HG02759 (cell line): ENCODE measurements around the gene E2F4.

ENCODE experiments used
- ATAC-seq: cut with Tn5 transposase; IDR thresholded peaks from one replicate; pipeline ENCODE4 v1.9.1; 2021; ENCODE audit warnings: mild to moderate bottlenecking, moderate library complexity; ENCODE audit not compliant: unreplicated experiment

The E2F4 gene

DNA sequence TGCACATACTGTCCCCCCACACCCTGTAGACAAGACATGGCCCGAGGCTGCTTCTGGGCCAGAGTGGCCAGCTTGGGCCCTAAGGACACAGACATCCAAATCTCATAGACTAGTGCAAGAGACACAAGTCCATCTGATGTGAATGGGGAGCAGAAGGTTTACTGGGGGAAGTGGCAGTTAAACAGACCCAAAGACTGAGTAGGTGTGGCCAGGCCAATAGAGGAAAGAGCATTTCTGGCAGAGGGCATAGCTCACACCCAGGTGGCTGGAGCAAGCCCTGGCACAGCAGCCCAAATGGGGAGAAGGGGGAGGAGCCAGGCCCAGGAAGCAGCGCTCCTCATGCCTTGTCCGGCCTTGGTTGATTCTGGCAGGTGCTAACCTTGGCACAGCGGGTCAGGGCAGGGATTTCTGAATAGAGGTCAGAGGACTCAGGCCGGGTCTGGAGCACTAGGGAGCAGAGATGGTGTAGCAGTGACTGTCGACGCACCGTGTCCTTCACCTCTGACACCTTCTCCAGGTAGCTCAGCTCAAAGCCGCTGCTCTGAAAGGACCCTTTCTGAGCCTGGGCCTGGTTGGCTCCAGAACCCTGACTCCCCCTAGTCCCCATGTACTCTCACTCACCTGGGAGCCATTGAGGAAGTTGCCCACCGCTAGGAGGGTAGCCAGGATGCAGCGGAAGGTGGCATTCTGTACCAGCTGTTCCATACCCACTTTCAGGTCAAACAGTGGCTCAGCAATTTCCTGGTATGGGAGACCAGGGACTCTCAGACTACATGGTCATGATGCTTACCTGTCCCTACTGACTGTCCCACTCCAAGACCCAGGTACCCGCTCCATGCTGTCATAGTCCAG is 39.1 kb downstream of the E2F4 start:
- ATAC-seq = no peak

DNA sequence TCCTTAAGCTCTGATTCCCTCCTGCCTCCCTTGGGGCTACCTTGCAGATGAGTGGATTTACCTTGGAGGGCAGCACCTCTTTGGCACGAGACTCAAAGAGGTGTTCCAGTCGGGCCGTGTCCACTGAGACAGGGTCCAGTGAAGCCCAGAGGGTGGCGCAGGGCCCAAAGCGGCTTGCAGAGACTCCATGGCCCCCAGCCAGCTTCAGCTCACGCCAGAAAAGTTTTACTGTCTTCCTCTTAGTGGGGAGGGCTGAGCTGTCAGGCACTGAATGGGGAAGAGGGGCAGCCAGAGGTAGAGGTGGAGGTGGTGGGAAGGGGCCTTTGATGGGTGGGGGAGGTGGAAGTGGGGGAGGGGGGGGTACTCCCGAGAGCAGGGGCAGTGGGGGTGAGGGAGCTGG is 41.6 kb downstream of the E2F4 start:
- ATAC-seq = no peak

DNA sequence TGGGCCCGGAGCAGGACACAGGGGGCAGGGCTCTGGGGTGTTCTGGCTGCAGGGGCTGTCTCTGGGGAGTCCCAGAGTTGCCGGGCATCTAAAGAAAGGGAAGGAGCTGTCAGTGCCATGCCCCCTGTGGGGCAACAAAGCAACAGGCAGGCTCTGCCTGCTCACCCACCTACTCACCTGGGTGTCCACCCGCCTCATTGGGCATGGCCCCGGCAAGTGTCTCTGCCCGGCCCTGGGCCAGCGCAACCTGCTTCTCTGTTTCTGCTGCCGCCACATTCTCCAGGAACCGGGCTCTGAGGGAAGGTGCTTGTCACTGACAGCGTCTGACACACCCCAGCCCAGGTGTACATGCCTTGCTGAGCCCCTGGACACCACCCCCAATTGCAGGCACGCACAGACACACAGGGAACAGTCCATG is 42.2 kb downstream of the E2F4 start:
- no peak for ATAC-seq

DNA sequence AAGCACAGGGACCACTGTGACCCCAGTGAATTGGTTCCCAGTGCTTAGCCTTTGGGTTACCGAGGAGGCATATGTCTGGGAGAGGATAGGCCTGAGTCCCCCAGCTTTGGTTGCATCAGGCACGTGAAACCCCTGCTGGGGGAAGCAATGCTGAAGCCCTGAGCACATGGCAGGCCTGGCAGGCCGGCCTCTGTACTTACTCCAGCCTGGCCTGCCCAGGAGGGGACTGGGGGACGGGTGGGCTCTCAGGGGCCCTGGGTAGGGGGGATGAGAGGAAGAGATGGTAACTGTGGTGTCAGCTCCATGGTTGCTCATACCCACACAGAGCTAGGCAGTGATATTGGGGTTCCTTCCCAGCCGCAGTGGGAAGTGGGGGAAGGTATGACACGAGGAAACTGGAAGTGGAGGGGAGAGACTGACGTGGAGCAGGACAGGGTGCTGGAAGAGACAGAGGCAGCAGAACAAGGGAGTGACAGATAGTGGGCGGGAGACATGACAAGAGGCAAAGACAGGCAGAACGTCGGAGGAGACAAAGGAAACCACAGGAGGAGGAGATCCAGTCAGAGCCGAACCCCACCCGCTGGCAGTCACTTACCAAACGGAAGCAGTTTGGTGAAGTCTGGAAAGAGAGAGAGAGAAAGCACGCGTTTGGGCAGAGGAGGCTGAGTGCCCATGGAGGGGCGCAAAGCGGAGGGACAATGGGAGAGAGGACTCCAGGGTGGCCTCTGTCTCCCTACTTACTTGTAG is 44.0 kb downstream of the E2F4 start:
- ATAC-seq = no peak

DNA sequence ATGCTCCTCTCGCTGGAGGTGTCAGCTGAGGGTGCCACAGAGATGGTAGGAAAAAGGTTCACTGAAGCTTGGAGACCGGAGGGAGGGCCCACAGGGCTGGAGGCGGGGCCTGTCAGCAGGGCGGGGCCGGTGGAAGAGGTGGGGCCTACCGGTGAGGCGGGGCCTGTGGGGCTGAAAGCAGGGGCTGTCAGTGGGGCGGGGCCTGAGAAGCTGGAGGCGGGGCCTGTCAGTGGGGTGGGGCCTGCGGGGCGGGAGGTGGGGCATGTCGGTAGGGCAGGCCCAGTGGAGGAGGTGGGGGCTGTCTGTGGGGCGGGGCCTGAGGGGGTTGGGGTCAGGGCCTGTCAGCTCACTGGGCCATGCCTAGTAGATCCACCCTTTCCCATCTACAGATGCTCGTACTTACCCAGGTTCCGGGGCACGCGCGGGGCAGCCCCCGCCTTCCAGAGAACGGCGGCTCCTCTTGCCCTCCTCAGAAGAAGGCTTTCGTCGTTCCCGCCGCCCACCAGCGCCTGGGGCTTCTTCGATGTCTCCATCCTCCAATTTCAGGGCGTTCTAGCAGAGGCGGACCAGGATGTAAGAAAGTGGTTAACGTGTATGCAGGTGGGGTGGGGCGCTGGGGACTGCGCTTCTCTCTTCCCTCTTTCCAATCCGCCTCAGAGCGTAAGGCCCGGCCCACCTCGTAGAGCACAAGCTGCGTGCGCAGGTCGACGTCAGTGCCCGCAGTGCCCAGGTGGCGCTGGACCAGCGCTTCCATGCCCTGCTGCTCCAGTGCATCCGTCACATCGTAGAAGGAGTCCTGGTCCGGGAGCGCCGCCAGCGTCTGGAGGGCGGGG is 44.8 kb downstream of the E2F4 start:
- ATAC-seq = no peak

DNA sequence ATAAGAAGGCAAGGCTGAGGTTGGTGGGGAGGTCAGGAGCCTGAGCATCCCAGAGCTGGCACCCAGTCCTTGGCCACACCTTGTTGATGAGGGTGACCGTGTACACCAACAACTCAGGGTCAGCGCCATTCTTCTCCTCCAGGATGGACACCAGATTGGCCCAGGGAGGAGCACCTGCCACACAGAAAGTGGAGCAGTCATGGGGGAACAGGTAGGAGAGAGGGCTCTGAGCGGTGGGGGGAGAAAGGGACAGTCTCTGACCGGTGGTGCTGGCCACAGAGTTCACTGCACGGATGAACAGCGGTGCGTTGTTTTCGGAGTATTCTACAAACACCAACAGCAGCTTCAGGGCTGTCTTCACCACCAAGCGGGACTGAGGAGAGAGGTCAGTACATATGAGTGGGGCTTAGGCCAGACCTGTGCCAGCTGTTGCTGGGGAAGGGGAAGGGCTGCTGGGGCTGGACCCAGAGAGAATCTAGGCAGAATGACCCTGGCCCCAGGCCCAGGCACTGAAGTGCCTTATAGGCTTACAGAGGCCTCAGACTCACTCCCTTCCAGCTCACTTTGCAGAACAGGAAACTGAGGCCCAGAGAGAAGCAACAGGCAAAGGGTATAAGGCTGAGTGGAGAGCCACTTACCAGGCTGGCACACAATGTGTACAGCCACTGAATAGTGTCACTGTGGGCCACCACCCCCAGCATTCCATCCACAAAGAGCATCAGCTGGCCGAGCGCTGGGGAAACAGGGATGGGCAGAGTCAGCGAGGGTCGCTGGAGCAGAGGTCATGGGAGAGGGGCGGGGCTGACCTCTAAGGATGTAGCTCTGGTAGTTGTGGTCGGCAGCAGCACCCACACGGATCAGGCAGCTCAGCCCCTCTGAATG is 45.7 kb downstream of the E2F4 start:
- ATAC-seq = no peak

DNA sequence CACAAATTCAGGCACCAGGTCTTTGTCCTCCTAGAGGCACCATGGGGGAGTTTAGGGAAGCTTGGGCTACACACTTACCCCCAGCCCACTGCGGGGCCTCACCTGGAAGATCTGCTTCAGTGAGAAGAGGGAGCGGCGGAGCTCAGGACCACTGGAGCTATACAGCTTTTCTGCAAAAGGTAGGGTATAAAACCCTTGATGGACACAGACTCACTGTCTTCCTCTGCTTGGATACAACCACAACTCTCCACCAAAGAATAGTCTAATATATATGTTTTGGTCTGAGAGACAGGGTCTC is 46.3 kb downstream of the E2F4 start:
- no peak for ATAC-seq

DNA sequence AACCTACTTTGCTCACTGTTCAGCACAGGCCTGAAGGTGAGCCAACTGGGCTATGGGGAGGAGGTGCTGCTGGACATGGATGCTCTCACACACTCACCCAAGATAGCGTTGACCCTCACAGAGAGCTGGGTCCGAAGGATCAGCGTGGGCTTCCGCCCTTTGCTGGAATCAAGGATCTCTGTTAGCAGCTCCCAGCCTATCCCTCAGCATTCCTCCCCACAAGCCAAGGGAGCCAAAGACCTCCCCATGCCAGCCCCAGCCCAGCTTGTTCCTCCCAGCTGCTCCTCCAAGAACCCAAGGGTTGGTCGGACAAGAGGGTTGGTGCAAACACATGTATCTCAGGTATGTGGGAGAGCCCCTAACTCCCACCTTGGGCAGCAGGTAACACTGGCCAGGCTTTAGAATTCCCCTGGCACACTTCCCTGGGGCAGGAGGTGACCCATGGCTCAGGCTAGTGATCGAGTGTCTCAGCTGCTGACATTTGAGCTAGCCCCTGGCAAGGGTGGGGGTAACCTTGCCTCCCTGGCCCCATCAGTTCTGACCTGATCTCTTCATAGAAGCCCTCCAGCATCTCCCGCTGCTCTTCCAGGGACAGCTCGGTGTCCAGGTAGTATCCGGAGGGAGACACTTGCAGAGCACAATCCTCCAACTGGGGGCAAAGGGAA is 47.0 kb downstream of the E2F4 start:
- no peak for ATAC-seq

DNA sequence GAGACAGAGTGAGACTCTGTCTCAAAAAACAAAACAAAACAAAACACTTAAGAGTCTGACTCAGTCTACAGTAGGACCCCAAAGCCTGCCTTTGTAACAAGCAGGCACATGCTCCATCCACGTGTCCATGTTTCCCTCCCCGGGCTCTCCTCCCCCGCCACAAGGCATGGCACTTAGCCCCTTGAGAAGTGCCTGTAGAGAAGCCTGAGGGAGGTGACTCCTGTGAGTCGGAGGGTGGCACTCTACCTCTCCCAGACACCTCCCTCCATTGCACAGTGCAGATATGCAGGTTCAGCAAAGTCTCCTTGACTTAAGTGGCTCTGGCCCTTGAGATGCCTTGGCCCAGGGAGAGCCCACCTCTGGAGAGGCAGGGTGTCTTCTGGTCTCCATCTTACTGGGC is 48.6 kb downstream of the E2F4 start:
- no peak for ATAC-seq

DNA sequence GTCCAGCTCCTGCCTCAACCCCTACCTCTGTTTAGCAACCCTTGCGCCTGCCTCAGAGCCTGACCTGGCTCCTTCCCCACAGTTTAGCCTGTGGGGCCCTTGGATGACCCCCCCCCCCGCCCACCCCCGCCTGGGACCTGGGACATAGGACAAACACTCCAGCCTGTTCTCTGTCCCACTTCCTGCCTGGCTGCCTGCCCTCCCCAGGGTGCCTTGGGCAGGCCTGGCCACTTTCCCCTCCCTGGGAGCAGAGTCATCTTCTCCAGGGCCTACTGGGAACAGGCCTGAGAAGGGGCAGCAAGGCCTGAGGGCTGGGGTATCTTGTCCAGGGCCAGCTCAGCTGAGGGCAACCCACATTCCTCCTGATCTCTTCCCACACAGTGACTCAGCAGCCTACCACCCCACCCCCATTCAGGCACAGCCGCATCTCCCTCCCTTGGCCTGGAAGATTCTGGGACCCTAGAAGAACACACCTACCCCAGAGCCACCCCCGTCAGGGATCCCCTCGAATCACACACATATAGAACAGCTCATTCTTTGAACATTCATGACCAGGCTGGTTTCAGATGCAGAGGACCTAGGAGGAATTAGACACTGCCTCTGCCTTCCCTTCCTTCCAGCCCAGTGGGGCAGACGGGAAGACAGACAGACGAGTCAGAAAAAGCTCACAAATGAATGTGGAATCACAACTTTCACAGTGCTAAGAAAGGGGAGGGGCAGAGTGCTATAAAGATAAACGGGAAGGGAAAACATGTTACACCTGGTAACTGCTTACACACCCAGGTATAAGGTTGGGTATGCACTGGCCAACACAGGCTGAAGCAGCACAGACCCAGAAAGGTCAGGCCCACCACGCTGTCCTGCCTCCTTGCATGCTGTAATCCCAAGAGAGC is 49.3 kb downstream of the E2F4 start:
- no peak for ATAC-seq

DNA sequence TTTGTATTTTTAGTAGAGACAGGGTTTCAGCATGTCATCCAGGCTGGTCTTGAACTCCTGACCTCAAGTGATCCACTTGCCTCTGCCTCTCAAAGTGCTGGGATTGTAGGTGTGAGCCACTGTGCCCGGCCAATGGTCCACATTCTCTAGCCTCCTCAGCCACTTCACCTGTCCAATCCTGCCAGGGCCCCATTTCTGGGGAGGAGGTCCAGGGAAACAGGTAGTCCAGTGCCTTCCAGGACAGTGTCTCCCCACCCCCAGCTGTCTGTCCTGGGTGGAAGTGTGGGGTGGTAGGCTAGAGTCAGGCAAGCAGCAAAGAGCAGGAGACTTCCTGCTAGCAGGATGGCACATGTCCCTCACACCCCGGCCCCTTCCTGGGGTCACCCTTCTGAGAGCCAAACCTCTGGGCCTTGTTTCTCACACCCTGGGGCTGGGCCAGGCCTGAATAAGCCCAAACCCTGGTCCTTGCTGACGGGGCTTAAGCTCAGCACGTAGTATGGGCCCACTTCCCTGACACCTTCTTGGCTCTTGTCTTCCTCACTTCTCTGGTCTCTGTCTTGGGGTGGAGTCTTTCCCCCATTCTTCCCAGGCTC is 50.3 kb downstream of the E2F4 start:
- no peak for ATAC-seq

DNA sequence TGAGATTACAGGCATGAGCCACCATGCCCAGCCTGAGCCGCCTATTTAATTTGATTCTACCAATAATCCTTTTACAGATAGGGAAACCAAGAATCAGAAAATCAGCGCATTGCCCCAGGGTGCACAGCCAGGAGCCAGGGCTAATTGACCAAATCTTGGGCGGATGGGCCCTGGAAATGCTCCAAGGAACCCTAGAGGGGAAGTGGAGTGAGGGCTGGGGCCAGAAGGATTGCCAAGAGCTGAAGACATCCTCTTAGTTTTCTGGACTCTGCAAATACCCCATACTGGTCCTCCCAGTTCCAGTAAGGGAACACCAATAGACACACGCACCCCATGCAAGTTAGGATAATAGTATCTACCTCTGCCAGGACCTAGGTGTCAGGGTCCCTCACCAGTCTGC is 51.5 kb downstream of the E2F4 start:
- no peak for ATAC-seq

DNA sequence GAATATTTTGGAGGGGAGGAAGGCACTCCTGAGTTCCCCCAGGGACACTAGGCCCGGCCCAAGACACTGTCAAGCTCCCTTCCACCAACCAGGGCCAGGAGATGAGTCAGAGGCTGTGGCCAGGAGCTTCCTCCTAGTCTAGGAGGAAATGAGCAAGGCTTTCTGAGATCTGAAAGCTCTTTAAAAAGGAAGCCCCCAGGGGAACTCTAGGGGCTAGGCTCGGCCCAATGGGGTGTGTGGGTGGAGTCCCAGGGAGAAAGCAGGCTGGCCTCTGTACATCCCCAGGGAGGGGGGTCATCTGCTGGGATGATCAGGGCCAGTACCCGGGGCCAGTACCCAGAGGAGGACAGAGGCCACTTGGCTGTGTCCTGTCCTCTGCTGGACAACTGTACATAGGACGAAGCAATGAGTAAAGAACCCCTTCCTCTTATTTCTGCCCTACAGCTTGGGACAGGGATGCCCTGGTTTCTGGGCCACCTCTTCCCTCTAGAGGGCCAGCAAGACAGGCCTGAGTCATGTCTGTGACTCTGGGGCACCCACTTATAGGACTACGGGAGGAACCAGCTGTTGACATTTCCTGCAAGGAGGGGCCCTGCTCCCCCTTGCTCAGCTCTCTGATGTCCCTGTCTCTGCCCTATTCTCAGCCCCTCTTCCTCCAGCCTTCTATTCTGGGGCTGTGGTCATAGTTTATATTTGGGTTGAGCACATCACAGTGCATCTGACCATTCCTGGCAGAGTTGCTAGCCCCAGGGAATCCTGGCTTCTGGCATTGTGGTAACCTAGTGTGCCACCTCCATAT is 52.6 kb downstream of the E2F4 start:
- peak; percentile 58 for ATAC-seq

DNA sequence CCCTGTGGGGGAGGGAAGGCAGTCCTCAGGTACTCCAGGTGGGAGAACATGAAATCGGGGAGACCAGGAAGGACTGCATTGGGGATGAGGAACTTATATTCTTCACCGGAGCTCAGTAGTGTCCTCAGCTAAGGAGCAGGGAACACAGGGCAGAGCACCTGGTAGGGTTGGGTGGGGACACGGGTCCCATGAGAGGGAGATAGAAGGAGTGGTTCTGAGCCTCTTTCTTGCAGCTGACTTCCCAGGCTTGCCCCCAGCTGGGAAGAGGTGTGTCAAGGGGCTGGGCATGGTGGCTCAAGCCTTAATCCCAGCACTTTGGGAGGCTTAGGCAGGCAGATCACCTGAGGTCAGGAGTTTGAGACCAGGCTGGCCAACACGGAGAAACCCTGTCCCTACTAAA is 53.2 kb downstream of the E2F4 start:
- ATAC-seq = no peak

DNA sequence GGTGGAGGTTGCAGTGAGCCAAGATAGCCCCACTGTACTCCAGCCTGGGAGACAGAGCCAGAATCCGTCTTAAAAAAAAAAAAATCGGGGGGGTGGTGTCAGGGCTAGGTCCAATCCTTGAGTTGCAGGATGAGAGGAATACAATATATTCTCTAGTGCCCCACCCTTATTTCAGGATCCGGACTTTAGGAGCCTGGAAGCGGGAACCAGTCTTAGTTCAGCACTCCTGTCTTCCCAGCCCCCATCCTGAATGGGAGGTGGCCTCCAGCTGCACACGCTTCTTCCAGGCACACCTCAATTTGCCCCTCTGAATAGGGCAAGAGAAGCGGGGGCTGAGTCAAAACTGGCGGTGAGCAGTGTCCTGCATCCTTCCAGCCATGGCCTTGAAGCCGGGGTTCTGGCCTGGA is 53.7 kb downstream of the E2F4 start:
- no peak for ATAC-seq

DNA sequence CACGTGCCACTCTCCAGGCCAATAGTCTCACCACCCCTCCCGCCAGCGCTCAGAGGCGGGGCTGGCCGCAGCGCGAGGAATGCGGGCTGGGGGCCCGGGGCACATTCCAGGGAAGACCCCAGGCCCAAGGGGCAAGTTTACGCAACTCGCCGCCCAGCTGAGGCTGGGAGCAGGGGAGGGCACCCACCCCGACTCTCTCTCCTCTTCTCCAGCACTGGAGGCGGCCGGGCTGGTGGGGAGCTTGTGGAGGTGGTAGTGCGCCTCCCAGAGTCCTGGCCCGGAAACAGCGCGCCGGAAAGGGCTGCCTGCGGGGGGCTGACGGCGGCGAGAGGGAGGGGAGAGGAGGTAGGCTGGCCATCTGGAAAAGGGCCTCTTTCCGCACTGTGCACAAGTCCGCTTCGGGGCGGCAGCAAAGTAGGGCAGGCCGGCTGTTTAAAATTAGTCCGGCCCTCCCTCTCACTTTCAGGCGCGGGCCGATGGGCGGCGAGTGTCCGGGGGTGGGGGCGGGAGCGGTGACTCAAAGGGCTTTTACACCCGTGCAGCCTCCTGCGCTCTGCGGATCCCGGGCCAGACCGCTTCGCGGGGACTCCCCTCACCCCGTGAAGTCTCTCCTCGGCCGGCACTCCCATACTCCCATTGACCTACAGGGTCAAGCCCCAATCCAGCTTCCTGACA is 54.3 kb downstream of the E2F4 start:
- peak; percentile 25 for ATAC-seq

DNA sequence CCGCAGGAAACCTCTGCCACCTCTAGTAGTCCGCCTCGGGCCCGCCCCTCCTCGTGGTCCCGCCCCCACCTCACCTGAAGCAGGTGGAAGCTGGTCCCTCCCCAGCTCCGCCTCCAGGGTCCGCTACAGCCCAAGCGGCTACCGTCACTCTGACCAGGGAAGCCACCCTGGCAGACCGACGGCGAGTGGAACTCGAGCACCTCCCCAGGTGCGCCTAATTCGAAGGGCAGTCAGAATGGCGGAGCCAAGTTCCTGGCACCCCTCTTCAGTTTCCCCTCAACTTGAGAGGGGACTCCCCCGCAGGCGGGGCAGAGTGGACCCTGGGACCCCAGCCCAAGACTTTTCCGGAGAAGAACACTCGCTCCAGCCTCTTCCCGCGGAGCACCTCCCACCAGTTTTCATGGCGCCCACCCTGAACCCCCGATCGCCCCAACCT is 54.8 kb downstream of the E2F4 start:
- ATAC-seq = peak; percentile 4
